Heart left ventricle (tissue), 13 donors: ENCODE results near the gene COL10A1.

Experiments used
- CTCF ChIP-seq, 12 donors: fragments of 200-600 bp; sonication (generic) in 4 of 12; IDR thresholded peaks; one replicate each; pipeline versions ENCODE4 v1.5.0 to v1.8.0; 2018 to 2022; ENCODE audit warnings: antibody characterized with exemption in 12 of 12, mild to moderate bottlenecking in 5 of 12
- POLR2A ChIP-seq, 2 donors: fragments of 450-650 bp; IDR thresholded peaks; one replicate each; pipeline ENCODE4 v1.6.1; 2017; ENCODE audit warnings: antibody characterized with exemption in 2 of 2, mild to moderate bottlenecking in 2 of 2, moderate library complexity in 2 of 2
- donor health status: ischemic (EF 13 %, LVEDD 7.1; RV severe dilation, severe dysfunction).
- donor health status: DM: no; HTN: yes; CAD: no.
- donor health status: DM: no; HTN: no; CAD: no.
- donor health status: ischemic (EF 25% LVEDD 6.9; RV normal size, moderate dysfunction).
- donor health status: ischemic (EF 25% LVEDD 5.7; RV mildly dilated, moderate dysfunction).
- donor health status: ischemic (EF 35%, LVEDD 5.7; RV mildly dilated, moderate dysfunction).
- donor health status: nonischemic (EF 11% LVEDD 7.7; RV severe dilation, severe dysfunction).
- donor health status: DM: yes; HTN: yes; CAD: no.
- donor health status: PGD.
- donor health status: ischemic (EF 29% LVEDD 5.4; RV normal size, mild dysfunction).
- donor health status: nonischemic (EF 23%, LVEDD 6.1; RV moderate dilation, normal function).

- peak in 1 of 12 donors; percentile 3 for TF ChIP-seq CTCF (IDR thresholded peaks at IDR 0.05)
- no peak for TF ChIP-seq POLR2A (IDR thresholded peaks at IDR 0.05)
These were observed 24.6 kb downstream of the COL10A1 start for GRCh38 chr6:116101302-116101718.
